HG03558 (cell line): ENCODE data around the gene ZNF367.

ENCODE experiments used
- ATAC-seq: cut with Tn5 transposase; IDR thresholded peaks from one replicate; pipeline ENCODE4 v1.9.1; 2021; ENCODE audit warnings: moderate number of reproducible peaks; ENCODE audit not compliant: unreplicated experiment; ENCODE audit errors: extremely low read depth

The ZNF367 gene

DNA sequence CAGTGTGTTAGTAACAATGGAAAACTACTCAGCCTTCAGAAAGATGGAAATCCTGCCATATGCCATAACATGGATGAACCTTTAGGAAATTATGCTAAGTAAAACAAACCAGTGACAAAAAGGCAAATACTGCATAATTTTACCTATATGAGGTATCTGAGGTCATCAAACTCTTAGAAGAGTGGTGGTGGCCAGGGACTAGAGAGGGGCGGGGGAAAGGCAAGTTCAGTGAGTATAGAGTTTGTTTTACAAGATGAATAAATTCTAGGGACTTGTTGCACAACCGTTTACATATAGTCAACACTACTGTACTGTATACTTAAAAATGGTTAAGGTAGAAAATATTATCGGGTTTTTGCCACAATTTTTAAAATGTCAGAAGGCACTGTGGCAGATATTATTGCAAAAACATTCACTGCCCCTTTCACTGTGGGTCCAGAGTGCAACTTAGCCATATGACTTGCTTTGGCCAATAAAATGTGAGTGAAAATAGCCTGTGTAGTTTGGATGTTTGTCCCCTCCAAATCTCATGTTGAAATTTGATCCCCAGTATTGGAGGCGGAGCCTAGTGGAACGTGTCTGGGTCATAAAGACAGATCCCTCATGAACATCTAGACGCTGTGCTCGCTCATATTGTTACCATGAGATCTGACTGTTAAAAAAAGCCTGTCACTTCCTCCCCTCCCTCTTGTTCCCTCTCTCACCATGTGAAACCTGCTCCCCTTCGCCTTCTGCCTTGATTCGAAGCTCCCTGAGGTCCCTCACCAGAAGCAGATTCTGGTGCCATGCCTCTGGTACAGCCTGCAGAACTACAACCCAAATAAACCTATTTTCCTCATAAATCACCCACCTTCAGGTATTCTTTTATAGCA, 9.5 kb downstream of the ZNF367 start:
- no peak for ATAC-seq

DNA sequence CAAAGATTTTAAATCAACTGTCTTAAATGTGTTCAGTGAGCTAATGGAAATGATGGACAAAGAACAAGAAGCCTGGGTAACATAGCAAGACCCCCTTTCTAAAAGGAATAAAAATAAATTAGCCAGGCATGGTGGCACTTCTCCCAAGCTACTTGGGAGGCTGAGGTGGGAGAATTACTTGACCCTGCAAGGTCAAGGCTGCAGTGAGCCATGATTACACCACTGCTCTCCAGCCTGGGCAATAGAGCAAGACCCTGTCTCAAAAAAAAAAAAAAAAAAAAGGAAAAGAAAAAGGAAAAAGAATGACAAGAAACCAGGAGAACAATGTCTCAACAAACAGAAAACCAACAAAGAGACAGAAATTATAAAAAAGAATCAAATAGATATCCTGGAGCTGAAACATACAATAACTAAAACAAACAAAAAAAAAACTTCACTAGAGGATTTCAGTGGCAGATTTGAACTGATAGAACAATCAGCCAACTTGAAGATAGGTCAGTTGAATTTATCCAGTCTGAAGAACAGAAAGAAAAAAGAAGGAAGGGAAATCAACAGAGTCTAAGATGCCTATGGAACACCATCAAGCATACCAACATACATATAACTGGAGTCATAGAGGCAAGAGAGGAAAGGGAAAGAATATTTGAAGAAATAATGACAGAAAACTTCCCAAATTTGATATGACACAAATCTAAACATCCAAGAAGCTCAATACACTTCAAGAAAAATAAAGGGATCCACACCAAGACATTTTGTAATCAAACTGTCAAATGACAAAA, 17.8 kb downstream of the ZNF367 start:
- no peak for ATAC-seq

DNA sequence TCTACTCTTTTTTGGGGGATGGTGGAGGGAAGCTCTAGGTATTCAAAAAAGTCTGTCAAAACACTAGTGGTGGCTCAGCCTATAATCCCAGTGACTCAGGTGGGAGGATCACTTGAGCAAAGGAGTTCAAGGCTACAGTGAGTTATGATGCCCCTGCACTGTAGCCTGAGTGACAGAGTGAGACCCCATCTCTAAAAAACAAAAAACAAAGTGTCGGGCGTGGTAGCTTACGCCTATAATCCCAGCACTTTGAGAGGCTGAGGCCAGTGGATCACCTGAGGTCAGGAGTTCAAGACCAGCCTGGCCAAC, 18.9 kb downstream of the ZNF367 start:
- no peak for ATAC-seq

DNA sequence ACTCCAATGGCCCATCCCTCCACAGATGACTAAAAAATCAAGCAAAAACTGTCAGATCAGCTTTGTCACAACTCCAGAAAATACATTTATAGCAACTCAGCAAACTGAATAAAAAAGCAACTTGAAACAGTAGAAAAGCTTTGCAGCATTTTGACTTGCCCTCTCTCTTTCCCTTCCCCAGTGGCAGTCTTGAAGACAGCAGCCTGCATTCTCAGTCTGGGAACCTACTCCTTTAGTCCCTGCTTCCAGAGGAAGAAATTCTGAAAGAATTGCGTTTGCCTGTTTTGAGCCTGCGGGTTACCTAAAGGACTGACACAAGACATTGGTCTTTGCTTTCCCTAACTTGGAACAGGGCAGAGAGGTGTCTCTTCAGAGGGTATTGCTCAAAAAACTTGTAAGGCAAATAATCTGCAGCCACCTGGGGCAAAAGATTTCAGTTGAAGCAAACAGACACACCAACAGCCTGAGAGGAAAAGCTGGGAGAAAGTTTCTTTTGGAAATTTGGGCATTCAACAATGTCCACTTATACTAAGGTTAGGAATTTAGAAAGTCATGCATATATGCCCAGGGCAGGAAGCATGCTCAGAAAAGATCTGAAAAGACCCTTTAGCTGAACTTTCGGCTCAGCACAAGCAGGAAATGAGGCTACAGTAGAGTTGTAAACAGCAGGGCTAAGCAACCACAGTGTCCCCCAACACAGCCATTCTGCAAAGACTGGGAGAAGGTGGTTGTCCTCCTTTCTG, 19.4 kb downstream of the ZNF367 start:
- no peak for ATAC-seq

DNA sequence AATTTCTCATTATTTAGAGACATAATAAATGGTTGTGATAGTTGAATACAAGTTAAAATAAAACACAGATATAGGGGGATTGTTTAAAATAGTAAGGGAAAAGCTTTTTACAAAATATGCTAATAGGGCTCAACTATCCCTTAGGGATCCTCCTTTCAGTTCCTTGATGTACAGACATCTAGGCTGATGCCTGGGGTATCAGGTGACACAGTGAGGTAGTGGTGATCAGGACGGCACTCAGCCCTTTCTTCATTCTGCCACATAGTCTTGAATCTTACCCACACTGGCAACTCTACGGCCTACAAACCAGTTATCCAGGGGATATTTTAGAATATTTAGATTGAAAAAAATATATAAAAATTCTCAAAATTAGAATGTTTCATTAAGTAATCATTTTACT, 22.2 kb downstream of the ZNF367 start:
- ATAC-seq: no peak

DNA sequence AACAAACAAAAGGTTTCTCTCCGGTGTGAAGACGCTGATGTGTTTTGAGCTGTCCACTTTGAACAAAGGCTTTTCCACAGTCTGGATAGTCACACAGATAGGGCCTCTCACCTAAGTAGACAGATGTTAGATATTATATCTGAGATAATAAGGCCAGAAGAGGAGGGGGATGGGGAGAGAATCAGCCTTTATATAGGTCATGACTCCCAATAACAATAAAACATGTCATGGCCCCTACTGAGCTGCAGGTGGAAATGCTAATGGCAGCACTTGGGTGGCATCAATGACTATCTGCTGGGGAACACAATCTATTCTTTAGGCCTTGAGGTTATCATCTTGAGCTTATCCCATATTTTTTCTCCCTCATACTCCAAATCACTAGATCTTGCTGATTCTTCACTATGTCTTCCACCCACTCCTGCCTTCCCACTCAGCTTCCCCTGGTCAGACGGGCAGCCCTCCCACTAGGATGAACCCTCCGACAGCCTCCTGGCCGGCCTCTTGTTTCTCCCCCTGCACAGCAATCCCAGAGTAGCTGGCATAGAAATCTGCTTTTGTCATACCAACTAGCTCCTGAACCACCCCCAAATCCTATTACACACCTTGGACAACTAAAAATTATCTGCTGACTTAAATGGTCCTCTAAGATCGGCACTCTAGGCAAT, 23.2 kb downstream of the ZNF367 start:
- no peak for ATAC-seq

DNA sequence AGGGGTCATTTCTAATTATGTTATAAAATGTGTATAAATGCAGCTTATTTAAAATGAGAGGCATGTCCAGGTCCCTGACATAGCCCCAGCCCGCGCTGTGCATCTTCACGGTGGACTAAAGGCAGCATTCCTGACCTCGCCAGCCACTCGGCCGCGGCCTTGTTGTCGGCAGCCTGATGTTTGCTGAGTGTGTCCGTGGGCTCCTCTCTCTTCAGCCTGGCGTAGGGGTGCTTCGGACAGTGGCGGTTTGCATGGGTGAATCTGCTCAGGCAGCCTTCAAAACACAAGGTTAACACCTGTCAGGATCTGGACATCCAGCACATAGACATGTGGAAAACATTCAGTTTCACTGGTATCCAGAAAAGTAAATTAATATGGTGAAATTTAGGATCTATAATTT, 25.9 kb downstream of the ZNF367 start:
- no peak for ATAC-seq

DNA sequence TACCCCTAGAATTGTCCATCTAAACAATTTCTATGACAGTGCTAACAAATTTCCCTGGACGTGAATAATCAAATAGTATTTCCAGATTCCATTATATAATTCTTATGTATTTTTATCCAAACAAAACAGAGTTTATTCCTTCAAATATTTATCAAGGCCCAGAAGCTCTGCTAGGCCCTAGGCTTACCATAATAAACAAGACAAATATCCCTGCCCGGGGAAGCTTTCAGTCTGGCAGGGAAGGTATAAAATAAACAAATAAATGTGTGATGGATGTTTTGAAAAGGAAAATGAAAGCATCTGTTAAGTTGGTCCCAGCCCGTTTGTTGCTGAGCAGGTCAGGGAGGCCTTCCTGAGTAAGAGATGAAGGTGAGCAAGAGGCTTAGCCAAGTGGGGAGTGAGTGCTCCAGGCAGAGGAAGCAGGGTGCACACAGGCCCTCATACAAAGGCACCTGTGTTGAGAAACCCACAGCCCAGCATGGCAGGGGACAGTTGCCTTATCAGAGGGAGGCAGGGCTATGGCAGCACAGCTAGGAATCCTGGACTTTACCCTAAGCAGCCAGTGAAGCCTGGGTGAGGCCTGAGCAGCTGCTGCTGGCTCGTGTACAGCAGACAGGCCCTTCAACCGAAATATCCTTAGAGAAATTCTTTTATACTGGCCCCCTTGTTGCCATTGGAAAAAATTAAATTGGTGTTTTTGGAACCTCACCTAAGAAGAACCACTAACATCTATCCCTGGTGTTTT, 27.0 kb downstream of the ZNF367 start:
- ATAC-seq: no peak

DNA sequence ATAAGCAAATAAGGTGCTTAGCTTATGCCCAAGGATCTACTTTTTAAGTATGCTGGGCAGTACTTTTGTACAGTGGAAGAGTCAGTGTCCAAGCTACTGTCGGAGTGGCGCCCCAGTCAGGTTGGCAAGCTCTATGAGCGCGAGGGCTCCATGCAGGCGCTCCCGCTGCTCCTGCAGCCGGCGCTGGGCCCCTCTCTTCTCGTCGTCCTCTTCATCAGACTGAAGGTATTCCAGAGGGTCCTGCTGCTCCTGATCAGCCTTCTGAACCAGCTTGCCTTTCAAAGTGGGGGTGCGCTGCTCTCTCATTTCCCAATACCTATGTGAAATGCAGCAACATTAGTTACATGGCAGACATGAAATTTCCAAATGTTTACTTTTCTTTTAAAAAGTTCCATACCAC, 30.0 kb downstream of the ZNF367 start:
- no peak for ATAC-seq

DNA sequence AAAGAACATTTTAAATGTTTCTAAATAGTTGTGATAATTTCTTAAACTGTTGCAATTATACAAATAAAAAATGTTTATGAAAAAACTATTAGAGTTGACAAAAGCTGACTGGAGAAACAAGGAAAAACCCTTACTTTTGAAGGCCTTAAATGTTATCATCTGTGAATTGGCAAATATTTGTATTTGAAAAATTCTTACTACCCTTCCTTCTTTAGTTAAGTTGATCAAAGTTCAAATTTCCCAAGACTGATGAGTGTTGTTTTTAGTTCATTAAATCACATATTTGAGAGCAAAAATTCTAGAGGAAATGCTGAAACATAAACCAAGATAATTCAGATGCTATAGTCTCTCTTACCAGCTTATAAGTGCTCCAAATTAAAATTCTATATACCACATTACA, 32.0 kb downstream of the ZNF367 start:
- ATAC-seq: no peak

DNA sequence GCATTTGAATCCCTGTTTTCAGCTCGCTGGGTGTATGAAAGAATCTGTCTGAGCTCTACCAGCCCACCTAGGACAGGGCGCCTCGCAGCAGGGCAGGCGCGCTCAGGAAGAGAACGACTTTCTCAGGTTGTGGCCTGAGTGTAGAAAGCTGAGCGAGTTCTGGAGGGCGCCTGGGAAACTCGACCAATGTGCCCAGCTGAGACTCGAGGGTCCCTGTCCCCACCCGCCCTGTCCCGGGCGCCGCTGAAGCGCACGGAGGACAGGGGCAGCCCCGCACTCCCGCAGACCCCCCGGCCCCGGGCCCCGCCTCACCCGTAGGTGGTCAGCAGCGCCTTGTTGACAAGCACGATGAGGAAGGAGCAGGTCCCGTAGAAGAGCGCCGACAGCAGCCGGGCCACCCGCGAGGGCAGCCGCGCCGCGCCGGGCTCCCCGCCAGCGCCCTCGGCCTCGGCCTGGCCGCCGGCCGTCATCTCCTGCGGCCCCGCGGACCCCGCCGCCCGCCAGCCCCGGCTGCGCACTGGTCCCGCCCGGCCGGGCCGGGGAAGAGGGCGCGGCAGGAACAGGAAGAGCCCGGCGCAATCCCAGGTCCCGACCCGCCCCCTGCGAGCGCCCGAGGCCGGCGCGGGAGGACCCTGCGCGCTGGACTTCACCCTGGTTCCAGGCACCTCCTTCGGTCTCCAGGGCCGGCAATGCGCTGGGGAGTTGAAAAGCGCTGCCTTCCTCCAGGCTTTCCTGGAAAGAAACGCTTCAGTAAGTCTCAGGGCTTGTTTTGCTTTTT, 34.8 kb downstream of the ZNF367 start, which contains the start of gene SLC35D2:
SLC35D2 (minus strand) TSS at position 547 of the 778 bp plus-strand sequence; CDS start at position 470, 77 bp downstream.
- ATAC-seq: no peak

DNA sequence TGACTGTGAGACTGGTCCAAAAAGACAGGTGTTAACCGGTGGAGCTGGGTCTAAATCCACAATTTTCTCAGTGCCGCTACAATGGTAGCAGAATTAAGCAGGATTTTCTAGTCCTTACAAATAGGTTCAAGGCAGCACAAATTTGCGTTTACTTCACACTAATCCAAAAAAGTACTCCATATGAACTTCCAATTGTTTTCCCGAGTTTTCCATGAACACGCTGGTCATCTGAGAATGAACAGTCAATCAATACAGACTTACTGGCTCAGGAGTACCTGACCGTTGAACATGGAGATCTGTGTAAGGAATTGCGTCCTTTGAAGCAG, 35.4 kb downstream of the ZNF367 start:
- no peak for ATAC-seq

DNA sequence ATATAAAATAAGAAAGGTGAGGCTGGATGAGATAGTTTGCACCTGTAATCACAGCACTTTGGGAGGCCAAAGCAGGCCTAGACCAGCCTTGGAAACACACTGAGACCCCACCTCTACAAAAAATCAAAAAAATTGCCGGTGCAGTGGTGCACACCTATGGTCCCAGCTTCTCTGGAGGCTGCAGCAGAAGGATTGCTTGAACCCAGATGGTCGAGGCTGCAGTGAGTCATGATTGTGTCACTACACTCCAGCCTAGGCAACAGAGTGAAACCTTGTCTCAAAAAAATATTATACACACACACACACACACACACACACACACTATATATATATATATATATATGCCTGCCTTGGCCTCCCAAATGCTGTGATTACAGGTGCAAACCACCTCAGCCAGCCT, 36.0 kb downstream of the ZNF367 start:
- ATAC-seq: no peak

DNA sequence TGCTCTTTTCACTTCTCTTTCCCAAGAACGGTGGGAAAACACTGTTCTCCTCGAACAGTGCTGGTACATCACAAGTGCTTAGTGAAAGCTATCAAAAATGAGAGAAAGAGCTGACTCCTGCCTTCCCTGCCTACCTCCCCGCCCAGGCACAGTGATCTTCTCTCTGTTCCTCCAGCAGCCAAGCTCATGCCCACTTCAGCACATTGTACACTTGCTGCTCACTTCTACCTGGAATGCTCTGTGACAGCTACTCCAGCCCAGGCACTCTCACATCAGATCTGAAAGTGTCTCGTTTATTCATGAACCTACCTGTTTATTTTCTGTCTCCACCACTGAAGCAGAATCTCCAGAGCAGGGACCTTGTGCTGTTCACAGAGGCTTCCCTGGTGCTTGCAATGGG, 36.5 kb downstream of the ZNF367 start:
- no peak for ATAC-seq

DNA sequence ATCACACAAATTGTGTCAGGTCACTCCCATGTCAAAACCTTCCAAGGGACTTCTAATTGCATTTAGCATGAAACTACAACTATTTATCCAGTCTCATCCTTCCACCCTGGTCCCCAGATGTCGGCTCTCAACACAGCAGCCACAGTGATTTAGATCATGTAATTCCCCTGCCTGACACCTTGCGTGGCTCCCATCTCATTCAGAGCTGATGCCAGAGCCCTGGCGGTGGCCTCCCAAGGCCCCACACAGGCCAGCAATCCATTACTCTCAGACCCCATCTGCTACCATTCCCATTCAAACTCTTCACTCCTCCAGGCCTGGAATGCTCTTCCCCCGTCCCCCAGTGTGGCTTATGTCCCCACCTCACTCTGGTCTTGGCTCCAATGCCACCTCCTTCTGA, 37.0 kb downstream of the ZNF367 start:
- no peak for ATAC-seq

DNA sequence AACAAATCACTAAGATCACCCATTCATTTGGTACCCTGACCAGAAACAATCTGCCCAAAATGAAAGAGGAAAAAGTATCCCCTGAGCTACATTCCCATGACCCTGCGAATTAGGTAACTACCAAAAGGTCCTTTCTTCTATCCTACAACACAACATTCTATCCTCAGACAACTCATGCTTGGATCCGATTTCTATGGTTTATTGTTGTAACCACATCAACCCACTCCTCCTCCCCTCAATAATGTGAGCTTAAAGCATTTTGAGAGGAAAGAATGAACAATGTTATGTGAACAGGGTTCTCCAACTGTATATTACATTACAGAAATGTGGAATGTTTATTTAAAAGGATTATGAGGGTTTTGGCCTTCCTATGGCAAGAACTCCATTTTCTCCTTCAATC, 38.7 kb downstream of the ZNF367 start:
- no peak for ATAC-seq

DNA sequence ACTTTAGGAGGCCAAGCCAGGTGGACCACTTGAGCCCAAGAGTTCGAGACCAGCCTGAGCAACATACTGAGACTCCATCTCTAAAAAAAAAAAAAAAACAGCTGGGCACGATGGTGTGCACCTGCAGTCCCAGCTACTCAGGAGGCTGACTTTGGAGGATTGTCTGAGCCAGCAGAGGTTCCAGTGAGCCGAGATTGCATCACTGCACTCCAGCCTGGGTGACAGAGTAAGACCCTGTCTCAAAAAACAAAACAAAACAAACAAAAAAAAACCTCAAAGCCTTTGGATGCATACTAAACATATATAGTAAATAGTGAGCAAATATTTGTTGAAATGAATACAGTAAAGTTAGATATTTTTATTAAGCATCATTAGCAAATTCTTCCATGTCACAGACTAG, 40.0 kb downstream of the ZNF367 start:
- no peak for ATAC-seq

DNA sequence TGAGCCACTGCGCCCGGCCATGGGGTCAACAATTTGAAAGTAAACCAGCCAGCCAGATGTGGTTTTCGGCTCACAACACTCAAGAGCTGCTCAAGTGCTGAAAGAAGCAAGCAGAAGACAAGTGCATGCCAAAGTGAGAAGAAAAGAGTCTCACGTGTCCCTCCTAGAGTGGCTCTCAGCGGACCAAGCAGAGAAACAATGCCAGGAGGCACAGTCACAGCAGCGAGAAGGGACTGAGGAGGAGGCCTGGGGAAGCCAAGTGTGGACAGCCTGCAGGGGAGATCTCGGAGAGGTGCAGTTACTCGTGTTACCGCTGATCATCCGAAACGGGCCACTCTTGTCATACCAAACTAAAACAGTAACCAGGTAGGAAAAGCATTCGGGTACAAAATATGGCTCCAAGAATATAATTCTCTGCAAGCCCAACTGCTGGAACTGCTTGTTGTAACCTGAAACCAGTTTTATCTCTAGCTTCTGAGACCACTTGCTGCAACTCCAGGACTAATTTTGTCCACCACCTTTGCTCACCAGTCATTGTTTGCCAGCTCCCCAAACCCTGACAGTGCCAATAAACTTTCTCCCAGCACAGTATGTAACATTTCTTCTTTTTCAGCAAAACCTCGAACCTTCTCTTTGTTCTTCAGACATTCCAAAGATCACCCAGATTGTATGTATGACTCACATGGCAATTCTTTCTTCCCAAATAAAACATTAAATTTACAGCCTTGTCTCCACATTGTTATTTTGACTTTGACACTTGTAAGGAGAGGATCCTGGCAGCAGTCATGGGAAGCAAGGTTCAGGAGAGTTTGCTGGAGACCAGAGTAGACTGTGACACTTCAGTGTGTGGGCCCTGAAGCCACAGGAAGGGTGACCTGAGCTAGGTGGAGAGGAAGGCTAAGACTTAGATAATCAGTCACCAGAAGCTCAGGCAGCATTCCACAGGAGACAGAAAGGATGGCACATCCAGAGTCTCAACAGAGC, 41.0 kb downstream of the ZNF367 start:
- no peak for ATAC-seq
